Activated CD4-positive, alpha-beta memory T cell treated with anti-CD3 and anti-CD28 coated beads, Interleukin-2, amount 10 ng/mL, durations not matched to agents 7 days and 5 days (primary cell): ENCODE measurements around the gene SNRNP200. TPM values are rescaled to one million over a fixed set of nuclear protein-coding genes. Genes with fewer than 3 reads are reported as not detected.

Experiments used
- CTCF ChIA-PET: fragments of 350-600 bp; sonication (Branson Sonifier 250); formaldehyde crosslinking; loops from one replicate; lab custom pipeline; 2021; ENCODE audit warnings: antibody characterized with exemption, inconsistent platforms; lab: Charles Lee
- POLR2A ChIA-PET: fragments of 350-600 bp; sonication (Branson Sonifier 250); formaldehyde crosslinking; loops from one replicate; lab custom pipeline; 2021; ENCODE audit warnings: antibody characterized with exemption; lab: Charles Lee
- DNase-seq: peaks from one replicate; pipeline ENCODE4 v3.0.0-alpha.2; 2020
- H3K27ac Mint-ChIP-seq: one replicate; pipeline ENCODE4 v1.8.0; 2021; ENCODE audit warnings: mild to moderate bottlenecking, mixed read lengths
- H3K27me3 Mint-ChIP-seq: one replicate; pipeline ENCODE4 v1.8.0; 2021; ENCODE audit warnings: mixed read lengths
- H3K36me3 Mint-ChIP-seq: one replicate; pipeline ENCODE4 v1.8.0; 2021; ENCODE audit warnings: low read depth, mixed read lengths
- H3K4me1 Mint-ChIP-seq: one replicate; pipeline ENCODE4 v1.8.0; 2021; ENCODE audit warnings: mixed read lengths
- H3K4me3 Mint-ChIP-seq: one replicate; pipeline ENCODE4 v1.8.0; 2021; ENCODE audit warnings: mild to moderate bottlenecking, mixed read lengths
- H3K9me3 Mint-ChIP-seq: one replicate; pipeline ENCODE4 v1.8.0; 2021; ENCODE audit warnings: mixed read lengths
- total RNA-seq, 2 experiments: library from RNA; stranded (reverse); gene quantifications; one replicate each; pipeline ENCODE4 v1.2.3, GENCODE V29; 2021

The SNRNP200 gene
- total RNA-seq, 2 experiments from 2014 or later, result 149 to 156 TPM

DNA sequence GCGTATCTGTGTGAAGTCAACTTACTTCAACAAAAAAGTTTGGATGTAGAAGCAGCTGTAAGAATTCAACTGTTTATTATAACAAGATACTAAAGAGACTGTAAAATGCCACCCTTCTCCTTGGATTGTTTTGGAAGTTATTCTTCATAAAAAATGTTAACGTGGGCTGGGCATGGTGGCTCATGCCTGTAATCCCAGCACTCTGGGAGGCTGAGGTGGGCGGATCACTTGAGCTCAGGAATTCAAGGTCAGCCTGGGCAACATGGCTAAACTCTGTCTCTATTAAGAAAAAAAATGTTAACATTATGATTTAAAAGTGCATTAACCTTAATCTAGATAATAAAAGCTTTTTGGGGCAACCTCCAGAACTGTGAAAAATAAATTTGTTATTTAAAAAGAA lies 31.6 kb downstream of the SNRNP200 start:
- CTCF ChIA-PET, result interaction anchor here (0.6 to 1.5 kb wide), 4 partner anchors 10 to 281 kb away, joined by 3 to 6 read pairs (median 4); no protein-coding TSS in a partner anchor
- no peak for DNase-seq
- H3K27ac Mint-ChIP-seq, result no peak overlapping the region
- POLR2A ChIA-PET, result interaction anchor here (0.7 to 0.9 kb wide), 2 partner anchors 15 to 21 kb away, joined by 3 read pairs; no protein-coding TSS in a partner anchor
- no peak overlapping the region for H3K4me3 Mint-ChIP-seq
- H3K27me3 Mint-ChIP-seq, result no peaks in the 10 kb centered on the region
- H3K4me1 Mint-ChIP-seq, result peaks cover 2% of the 10 kb centered on the region
- H3K36me3 Mint-ChIP-seq, result peaks cover 81% of the 10 kb centered on the region
- H3K9me3 Mint-ChIP-seq, result no peaks in the 10 kb centered on the region

DNA sequence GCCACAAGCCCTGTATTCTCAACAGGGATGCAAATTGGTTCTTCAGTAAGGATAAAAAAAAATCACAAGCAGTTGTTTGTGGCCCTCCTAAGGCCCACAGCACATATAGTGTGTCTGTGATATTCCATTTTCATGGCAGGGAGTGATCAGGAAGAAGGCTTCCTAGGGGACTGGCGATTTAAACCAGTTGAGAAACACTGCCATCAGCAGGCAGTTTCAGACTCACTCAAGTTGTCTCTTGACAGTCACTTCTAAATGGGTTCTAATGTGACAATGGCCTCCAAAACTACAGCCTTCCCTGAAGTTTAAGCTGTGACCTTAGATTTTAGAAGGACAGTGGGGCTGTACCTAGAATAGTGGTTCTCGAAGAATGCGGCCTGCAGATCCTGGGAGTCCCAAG lies 33.4 kb downstream of the SNRNP200 start:
- DNase-seq, result no peak
- H3K4me1 Mint-ChIP-seq, result peaks cover 14% of the 10 kb centered on the region
- H3K36me3 Mint-ChIP-seq, result peaks cover 77% of the 10 kb centered on the region
- POLR2A ChIA-PET, result no interaction called here
- H3K9me3 Mint-ChIP-seq, result no peaks in the 10 kb centered on the region
- no peak overlapping the region for H3K27ac Mint-ChIP-seq
- H3K27me3 Mint-ChIP-seq, result no peaks in the 10 kb centered on the region
- CTCF ChIA-PET, result no interaction called here
- H3K4me3 Mint-ChIP-seq, result no peak overlapping the region

DNA sequence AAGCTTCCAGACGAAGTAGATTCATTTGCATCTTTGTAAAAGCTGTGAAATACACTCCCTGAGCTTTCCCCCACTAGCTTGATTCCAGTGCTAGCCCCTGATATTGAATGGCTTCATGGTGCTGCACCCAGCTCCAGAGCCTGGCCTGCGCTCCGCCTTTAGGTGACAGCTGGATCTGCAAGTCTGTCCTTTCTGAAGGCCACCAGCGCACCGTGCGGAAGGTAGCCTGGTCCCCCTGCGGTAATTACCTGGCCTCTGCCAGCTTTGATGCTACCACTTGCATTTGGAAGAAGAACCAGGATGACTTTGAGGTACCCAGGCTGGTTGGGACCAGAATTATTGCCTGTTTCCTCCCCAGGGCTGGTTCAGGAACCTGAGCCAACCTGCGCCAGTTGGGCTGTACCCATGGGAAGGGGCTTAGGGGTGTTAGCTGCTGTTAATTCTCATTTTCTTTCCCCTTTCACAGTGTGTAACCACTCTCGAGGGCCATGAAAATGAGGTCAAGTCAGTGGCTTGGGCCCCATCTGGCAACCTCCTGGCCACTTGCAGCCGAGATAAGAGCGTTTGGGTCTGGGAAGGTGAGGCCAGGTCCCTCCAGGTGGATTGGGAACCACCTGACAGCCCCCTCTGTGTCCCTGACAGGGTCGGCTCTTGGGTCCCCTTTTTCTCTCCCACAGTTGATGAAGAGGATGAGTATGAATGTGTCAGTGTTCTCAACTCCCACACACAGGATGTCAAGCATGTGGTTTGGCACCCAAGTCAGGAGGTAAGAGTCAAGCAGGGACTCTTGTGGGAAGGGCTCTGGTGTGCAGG lies 38.0 kb downstream of the SNRNP200 start:
- Mint-ChIP-seq H3K4me1 (peaks cover 39% of the 10 kb centered on the region), H3K27ac (peak overlapping the region; percentile 94), H3K9me3 (no peaks in the 10 kb centered on the region), H3K36me3 (peaks cover 58% of the 10 kb centered on the region), H3K4me3 (peak overlapping the region; percentile 99), H3K27me3 (no peaks in the 10 kb centered on the region)
- POLR2A ChIA-PET, result interaction anchor here (0.8 to 4.2 kb wide), 9 partner anchors 9 to 151 kb away, joined by 3 to 31 read pairs (median 4); partner anchors contain the start of genes ADRA2B, NCAPH, SNRNP200 and STARD7
- peak; percentile 68 for DNase-seq
- CTCF ChIA-PET, result interaction anchor here (0.6 to 2.1 kb wide), 35 partner anchors 9 to 693 kb away, joined by 3 to 15 read pairs (median 4); partner anchors contain the start of genes ASTL and STARD7

DNA sequence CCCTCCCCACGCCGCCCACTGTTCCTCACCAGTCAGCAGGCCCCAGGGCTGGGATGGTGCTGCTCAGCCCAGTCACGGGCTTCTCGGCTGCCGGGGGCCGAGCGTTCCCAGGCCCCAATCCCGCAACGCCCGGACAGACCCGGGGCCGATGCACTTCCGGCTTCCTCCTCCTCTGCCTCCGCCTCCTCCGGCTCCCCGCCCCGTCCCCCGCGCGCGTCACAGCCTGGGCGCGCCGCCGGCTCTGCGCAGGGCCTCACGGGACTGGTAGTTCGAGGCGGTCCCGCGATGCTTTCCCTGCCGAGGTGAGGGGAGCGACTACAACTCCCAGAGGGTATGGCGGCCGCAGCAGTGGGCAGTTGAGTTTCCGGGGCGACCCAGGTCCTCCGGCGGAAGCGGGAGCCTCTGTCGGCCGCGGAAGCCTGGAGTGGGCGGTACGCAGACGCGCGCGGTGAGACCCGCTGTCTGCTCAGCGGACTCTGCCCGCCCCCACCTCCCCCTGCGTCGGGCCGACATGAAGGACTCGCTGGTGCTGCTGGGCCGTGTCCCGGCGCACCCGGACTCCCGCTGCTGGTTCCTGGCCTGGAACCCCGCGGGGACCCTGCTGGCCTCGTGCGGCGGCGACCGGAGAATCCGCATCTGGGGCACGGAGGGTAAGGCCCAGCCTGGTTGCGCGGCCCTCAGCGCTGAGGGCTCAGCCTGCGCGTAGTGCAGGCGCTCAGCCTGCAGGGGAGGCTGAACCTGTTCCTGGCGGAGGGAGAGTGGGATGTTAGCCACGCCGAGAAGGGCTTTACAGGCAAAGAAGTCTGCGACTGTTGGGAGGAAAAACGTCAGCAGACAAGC lies 39.3 kb downstream of the SNRNP200 start, which contains the start of the genes CIAO1 and TMEM127:
TSS of gene CIAO1 (plus strand) at position 386 of the 840 bp plus-strand sequence. CDS start at position 512, 126 bp downstream.
TSS of gene TMEM127 (minus strand) at position 158 of the 840 bp plus-strand sequence. CDS start 616 bp downstream, outside the sequence.
- no peaks in the 10 kb centered on the region for H3K9me3 Mint-ChIP-seq
- POLR2A ChIA-PET, result interaction anchor here (0.8 to 4.2 kb wide), 10 partner anchors 11 to 149 kb away, joined by 3 to 31 read pairs (median 4); partner anchors contain the start of genes ADRA2B, NCAPH, SNRNP200 and STARD7

DNA sequence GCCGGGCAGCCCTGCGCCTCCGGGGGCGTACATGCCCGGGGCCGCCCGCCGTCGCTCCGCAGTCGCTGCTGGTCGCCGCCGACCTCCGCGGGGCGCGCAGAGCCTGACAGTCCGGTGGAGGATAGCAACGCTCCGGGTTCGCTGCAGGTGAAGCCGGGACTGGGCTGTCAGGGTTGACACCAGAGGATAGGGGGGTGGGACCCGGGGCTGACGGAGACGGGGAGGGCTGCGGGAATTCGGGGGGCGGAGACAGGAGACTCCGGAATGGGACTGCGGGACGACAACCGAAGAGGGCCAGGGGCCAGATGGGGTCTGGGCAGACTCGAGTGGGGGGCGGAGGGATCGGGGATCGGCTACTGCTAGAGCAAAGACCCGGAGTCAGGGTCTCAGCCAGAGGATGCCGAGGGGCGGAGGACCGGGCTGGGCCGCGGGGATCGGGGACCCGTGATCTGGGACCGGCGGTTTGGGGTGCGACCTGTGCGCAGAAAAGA lies 40.0 kb downstream of the SNRNP200 start:
- Mint-ChIP-seq H3K4me1 (peaks cover 53% of the 10 kb centered on the region), H3K27me3 (no peaks in the 10 kb centered on the region), H3K27ac (peak overlapping the region; percentile 94), H3K36me3 (peaks cover 58% of the 10 kb centered on the region), H3K9me3 (no peaks in the 10 kb centered on the region), H3K4me3 (peak overlapping the region; percentile 99)
- POLR2A ChIA-PET, result interaction anchor here (0.7 to 4.2 kb wide), 8 partner anchors 10 to 242 kb away, joined by 3 to 31 read pairs (median 3); partner anchors contain the start of genes NCAPH and STARD7
- DNase-seq, result peak; percentile 50
- CTCF ChIA-PET, result interaction anchor here (1.0 to 2.7 kb wide), 4 partner anchors 57 to 273 kb away, joined by 5 to 16 read pairs (median 6); partner anchors contain the start of genes ASTL and STARD7

More for the DNA sequence above, 39.3 kb downstream of the SNRNP200 start, which contains the start of the genes CIAO1 and TMEM127:
- H3K27me3 Mint-ChIP-seq, result no peaks in the 10 kb centered on the region
- H3K27ac Mint-ChIP-seq, result peak within 1 kb of the TSS; percentile 94
- CTCF ChIA-PET, result interaction anchor here (0.6 to 2.1 kb wide), 15 partner anchors 7 to 497 kb away, joined by 3 to 14 read pairs (median 6); partner anchors contain the start of gene ASTL
- peaks cover 56% of the 10 kb centered on the region for H3K36me3 Mint-ChIP-seq
- peaks cover 47% of the 10 kb centered on the region for H3K4me1 Mint-ChIP-seq
- DNase-seq, result peak; percentile 99
- peak within 1 kb of the TSS; percentile 99 for H3K4me3 Mint-ChIP-seq

DNA sequence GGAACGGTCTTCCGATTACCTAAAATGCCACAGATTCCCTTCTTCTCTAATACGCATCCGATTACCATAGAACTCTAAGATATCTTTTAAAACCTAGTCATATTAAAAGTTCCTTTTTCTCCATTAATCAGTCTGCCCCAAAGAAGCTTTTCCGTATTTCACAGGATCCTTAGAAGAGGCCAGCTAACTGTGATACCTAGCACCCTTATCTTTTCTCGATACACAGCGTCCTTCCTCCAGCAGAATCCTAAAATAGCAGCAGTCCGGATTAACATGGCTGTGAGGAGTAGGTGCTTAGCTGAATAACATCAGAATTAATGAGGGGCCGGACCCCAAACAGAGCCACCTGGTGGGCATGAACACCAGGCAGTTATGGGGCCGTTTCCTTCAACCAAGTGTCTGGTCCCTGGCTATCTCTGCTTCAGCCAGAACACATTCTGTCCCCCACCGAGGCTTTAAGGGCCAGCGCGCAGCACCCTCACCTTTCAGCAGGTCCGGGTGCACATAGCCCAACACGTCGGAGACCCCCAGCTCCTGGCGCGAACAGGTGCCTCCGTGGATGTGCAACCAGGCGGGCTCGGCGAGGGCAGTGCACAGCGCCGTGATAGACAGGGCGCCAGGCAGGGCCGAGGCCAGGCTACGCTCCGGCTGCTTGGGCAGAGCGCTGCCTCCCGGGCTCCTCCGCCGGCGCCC lies 40.5 kb downstream of the SNRNP200 start:
- POLR2A ChIA-PET, result interaction anchor here (0.7 to 4.2 kb wide), 12 partner anchors 11 to 241 kb away, joined by 3 to 31 read pairs (median 3); partner anchors contain the start of gene STARD7
- peak; percentile 47 for DNase-seq
- Mint-ChIP-seq H3K36me3 (peaks cover 55% of the 10 kb centered on the region), H3K27ac (peak overlapping the region; percentile 51), H3K9me3 (no peaks in the 10 kb centered on the region), H3K4me1 (peaks cover 59% of the 10 kb centered on the region), H3K27me3 (no peaks in the 10 kb centered on the region), H3K4me3 (peak overlapping the region; percentile 99)
- CTCF ChIA-PET, result interaction anchor here (0.7 to 2.7 kb wide), 7 partner anchors 31 to 272 kb away, joined by 3 to 16 read pairs (median 5); partner anchors contain the start of genes ASTL and STARD7

DNA sequence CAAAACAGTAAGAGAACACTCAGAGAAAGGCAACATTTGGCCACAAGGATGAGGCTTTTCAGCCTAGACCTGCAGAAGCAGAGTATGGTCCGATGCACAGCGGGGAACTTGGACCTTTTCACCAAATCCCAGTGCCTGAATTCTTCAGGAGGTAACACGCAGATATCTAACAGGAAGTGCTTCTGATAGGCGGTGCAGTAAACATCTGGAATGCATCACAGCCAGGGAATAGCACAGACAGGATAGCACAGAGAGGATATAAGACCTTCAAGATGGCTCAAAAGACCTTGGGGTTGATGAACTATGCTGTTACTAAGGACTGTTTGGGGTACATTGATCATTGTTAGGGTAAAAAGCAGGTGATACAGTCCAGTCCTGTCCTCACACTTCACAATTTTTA lies 41.3 kb downstream of the SNRNP200 start:
- POLR2A ChIA-PET, result interaction anchor here (0.8 to 4.2 kb wide), 10 partner anchors 14 to 89 kb away, joined by 3 to 31 read pairs (median 3); partner anchors contain the start of gene STARD7
- no peak for DNase-seq
- H3K27me3 Mint-ChIP-seq, result no peaks in the 10 kb centered on the region
- H3K4me1 Mint-ChIP-seq, result peaks cover 67% of the 10 kb centered on the region
- CTCF ChIA-PET, result interaction anchor here (0.7 to 3.7 kb wide), 10 partner anchors 9 to 272 kb away, joined by 3 to 16 read pairs (median 4); partner anchors contain the start of genes ASTL, SNRNP200 and STARD7
- peaks cover 49% of the 10 kb centered on the region for H3K36me3 Mint-ChIP-seq
- H3K9me3 Mint-ChIP-seq, result no peaks in the 10 kb centered on the region
- peak overlapping the region; percentile 16 for H3K27ac Mint-ChIP-seq
- peak overlapping the region; percentile 99 for H3K4me3 Mint-ChIP-seq

DNA sequence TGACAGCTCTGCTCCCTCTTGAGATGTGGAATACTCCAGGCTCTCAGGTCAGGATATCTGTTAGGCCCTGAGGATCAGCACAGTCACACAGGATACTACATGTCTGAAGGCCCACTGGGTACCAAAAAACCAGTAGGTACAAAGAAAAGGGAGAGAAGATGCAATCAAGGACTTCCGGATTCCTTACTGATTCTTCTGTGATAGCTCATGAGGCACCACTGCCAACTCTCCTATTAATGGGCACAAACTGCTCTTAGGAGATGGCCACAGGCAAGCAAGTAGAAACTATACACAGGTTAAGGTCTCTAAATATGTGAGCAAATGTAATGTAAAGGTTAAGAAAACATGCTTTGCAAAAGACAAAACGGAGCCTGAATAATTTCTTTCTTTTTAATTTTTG lies 43.0 kb downstream of the SNRNP200 start:
- peaks cover 34% of the 10 kb centered on the region for H3K36me3 Mint-ChIP-seq
- no peak overlapping the region for H3K4me3 Mint-ChIP-seq
- no peak for DNase-seq
- POLR2A ChIA-PET, result interaction anchor here (1.8 kb wide), 1 partner anchor 54 kb away, joined by 6 read pairs; the partner anchor contains the start of gene STARD7
- H3K27me3 Mint-ChIP-seq, result no peaks in the 10 kb centered on the region
- H3K4me1 Mint-ChIP-seq, result peaks cover 71% of the 10 kb centered on the region
- CTCF ChIA-PET, result interaction anchor here (0.7 to 3.7 kb wide), 7 partner anchors 20 to 270 kb away, joined by 3 to 12 read pairs (median 7); partner anchors contain the start of genes ASTL and STARD7
- no peak overlapping the region for H3K27ac Mint-ChIP-seq
- H3K9me3 Mint-ChIP-seq, result no peaks in the 10 kb centered on the region

DNA sequence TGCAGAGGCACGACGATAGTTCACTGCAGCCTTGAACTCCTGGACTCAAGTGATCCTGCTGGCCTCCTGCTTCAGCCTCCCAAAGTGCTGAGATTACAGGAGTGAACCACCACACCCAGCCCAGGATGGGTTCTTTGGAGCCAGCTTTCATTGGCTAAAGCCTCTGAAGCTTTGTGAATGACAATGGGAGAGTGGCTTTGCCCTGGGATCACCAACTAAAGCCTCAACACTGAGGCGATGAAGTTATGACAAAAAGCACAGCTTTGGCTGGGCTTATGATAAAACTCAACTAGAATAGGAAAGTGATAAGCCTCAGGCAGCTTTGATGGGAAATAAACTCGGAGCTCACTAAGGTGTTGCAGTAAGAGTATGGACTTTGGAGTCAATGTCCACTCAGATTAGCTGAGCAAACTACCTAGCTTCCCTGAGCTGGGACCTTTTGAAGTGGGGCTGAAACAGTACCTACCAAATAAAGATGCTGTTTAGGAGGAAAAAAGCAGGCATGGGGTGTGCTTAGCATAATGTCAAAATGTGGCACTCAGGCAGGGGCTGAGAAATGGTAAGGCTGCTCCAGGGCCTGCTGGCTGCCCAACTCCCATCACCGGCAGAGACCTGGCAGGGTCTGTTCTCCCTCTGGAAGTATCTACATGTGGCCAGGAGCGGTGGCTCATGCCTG lies 43.9 kb downstream of the SNRNP200 start:
- CTCF ChIA-PET, result interaction anchor here (0.8 to 3.7 kb wide), 9 partner anchors 16 to 123 kb away, joined by 3 to 12 read pairs (median 5); partner anchors contain the start of genes ASTL and STARD7
- Mint-ChIP-seq H3K27ac (peak overlapping the region; percentile 76), H3K4me3 (no peak overlapping the region), H3K9me3 (no peaks in the 10 kb centered on the region), H3K27me3 (no peaks in the 10 kb centered on the region), H3K4me1 (peaks cover 73% of the 10 kb centered on the region), H3K36me3 (peaks cover 37% of the 10 kb centered on the region)
- POLR2A ChIA-PET, result interaction anchor here (1.1 to 2.3 kb wide), 4 partner anchors 16 to 87 kb away, joined by 3 to 9 read pairs (median 4); partner anchors contain the start of gene STARD7
- no peak for DNase-seq

DNA sequence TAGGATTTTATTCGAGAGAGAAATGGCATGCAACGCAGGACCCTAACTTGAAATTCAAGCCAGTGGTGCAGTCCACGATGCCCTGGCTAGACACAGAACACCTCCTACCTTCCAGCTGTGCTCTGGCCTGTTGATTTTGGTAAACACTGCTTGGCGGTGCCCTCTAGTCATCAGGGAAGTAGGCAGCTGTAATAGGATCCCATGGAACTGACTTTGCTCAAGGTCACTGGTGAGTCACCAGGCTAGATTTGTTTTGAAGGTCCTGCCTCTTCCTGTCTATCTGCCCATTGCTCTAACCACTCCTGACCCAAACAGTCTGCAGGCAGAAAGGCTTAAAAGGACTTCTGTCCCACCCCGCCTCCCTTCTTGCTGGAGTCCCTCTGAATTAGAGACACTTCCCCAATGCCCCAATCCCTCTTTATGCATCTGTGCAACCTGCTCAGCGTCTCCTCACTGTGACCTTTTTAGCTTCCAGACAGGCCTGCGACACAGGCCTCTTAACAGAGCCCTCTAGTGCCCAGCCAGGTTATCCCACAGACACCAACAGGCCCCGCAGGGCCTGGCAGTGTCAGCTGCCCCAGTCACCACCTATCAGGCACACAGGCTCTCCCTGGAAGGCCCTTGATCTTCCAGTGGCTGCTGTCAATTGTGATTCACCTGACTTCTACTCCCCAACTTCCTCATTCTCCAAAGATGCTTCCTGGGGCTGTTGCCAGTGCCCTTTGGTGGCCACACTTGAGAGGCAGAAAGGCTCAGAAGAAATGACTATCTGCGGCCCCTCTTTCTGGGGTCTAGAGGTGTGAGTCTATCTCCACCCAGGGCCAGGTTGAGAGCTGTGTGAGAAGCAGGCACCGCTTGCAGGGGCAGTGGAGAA lies 44.7 kb downstream of the SNRNP200 start:
- Mint-ChIP-seq H3K36me3 (peaks cover 37% of the 10 kb centered on the region), H3K27me3 (no peaks in the 10 kb centered on the region), H3K4me3 (no peak overlapping the region), H3K4me1 (peaks cover 72% of the 10 kb centered on the region), H3K27ac (peak overlapping the region; percentile 76), H3K9me3 (no peaks in the 10 kb centered on the region)
- CTCF ChIA-PET, result interaction anchor here (0.8 to 3.7 kb wide), 9 partner anchors 12 to 122 kb away, joined by 3 to 12 read pairs (median 5); partner anchors contain the start of genes ASTL and STARD7
- POLR2A ChIA-PET, result interaction anchor here (1.1 to 2.3 kb wide), 5 partner anchors 15 to 86 kb away, joined by 3 to 12 read pairs (median 6); partner anchors contain the start of gene STARD7
- peak; percentile 50 for DNase-seq
